HL-60 (cell line): ENCODE results near the gene KDM4C.

ENCODE experiments used
- TF ChIP-seq, protein P1 (sequence below): IDR thresholded peaks from one replicate; pipeline ENCODE4 v1.5.1; 2011; ENCODE audit warnings: low read length, control low read depth, inconsistent platforms; ENCODE audit not compliant: insufficient read depth
- TF ChIP-seq, protein P2 (sequence below): IDR thresholded peaks from 2 replicates; pipeline ENCODE4 v1.6.1; 2012; ENCODE audit warnings: low read depth; ENCODE audit not compliant: insufficient replicate concordance

DNA sequence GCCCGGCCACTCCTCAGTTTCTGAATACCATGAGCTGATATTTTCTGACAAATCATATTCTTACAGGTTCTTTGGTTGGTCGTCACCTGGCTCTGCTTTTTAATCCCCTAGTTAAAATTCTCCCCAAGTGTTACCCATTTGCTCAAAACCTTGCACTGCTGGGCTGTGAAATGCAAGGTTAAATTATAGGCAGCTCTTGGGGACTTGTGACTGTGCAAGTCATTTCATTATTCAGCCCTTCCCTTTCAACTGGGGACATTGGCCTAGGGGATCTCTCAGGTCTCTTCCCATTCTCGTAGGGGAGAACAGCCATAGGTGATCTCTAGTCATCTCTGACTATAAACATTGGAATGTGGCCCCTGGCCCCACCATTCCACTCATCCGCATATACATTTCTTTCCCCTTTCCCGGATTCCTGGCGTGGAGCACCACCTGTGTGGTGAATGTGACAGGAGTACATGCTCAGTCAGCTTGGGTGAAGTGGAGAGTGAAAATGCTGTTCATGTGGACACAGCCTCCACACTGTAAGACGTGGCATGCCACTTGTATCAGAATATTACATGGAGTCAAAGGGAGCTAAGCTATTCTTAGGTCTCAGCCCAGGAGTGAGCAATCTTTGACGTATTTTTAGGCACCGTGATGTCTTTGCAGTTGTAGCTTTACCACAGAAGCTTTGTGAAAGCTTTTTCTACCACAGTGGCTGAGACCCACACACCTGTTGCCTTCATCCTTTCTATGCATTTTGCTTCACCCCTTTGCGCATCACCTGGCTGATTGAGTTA is 386.7 kb downstream of the KDM4C start:
- TF ChIP-seq, protein P1, sequence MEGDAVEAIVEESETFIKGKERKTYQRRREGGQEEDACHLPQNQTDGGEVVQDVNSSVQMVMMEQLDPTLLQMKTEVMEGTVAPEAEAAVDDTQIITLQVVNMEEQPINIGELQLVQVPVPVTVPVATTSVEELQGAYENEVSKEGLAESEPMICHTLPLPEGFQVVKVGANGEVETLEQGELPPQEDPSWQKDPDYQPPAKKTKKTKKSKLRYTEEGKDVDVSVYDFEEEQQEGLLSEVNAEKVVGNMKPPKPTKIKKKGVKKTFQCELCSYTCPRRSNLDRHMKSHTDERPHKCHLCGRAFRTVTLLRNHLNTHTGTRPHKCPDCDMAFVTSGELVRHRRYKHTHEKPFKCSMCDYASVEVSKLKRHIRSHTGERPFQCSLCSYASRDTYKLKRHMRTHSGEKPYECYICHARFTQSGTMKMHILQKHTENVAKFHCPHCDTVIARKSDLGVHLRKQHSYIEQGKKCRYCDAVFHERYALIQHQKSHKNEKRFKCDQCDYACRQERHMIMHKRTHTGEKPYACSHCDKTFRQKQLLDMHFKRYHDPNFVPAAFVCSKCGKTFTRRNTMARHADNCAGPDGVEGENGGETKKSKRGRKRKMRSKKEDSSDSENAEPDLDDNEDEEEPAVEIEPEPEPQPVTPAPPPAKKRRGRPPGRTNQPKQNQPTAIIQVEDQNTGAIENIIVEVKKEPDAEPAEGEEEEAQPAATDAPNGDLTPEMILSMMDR, result no peak
- TF ChIP-seq, protein P2, sequence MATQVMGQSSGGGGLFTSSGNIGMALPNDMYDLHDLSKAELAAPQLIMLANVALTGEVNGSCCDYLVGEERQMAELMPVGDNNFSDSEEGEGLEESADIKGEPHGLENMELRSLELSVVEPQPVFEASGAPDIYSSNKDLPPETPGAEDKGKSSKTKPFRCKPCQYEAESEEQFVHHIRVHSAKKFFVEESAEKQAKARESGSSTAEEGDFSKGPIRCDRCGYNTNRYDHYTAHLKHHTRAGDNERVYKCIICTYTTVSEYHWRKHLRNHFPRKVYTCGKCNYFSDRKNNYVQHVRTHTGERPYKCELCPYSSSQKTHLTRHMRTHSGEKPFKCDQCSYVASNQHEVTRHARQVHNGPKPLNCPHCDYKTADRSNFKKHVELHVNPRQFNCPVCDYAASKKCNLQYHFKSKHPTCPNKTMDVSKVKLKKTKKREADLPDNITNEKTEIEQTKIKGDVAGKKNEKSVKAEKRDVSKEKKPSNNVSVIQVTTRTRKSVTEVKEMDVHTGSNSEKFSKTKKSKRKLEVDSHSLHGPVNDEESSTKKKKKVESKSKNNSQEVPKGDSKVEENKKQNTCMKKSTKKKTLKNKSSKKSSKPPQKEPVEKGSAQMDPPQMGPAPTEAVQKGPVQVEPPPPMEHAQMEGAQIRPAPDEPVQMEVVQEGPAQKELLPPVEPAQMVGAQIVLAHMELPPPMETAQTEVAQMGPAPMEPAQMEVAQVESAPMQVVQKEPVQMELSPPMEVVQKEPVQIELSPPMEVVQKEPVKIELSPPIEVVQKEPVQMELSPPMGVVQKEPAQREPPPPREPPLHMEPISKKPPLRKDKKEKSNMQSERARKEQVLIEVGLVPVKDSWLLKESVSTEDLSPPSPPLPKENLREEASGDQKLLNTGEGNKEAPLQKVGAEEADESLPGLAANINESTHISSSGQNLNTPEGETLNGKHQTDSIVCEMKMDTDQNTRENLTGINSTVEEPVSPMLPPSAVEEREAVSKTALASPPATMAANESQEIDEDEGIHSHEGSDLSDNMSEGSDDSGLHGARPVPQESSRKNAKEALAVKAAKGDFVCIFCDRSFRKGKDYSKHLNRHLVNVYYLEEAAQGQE, result no peak
